Ecto neural progenitor cell (in vitro differentiated cells): ENCODE data around the gene GPC3.
A peak's percentile ranks its signal among the peaks of the same experiment; 100 is the strongest.
"Not testable (repeated sequence)": the region's sequence is repeated elsewhere in the genome, so short reads cannot be mapped to it uniquely, and the experiment has no call there.

Experiments
- DNase-seq: peaks from one replicate; pipeline ENCODE4 v3.0.0-alpha.2; 2018; ENCODE audit warnings: low spot score

The GPC3 gene

DNA sequence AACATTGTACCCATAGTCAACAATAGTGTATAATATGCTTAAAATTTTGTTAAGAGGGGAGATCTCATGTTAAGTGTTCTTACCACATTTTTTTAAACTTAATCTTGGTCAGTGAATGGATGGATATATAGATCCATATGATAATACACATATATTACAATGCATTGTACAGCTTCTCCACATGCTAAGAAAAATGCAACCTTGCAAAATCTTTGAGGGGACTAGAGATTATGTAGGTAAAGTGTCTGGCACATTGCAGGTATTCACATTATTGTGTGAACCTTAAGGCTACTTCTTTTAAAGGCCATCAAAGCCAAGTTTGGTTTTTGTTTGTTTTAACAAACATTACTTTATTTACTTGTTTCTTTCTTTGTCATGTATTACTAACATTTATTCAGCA lies 10.4 kb upstream of the GPC3 start:
- no peak for DNase-seq

GRCh38 chrX:133994576-133994975 lies 9.2 kb upstream of the GPC3 start:
- DNase-seq, result no peak

- DNase-seq, result no peak
These were observed 7.5 kb upstream of the GPC3 start for GRCh38 chrX:133992882-133993281.

DNA sequence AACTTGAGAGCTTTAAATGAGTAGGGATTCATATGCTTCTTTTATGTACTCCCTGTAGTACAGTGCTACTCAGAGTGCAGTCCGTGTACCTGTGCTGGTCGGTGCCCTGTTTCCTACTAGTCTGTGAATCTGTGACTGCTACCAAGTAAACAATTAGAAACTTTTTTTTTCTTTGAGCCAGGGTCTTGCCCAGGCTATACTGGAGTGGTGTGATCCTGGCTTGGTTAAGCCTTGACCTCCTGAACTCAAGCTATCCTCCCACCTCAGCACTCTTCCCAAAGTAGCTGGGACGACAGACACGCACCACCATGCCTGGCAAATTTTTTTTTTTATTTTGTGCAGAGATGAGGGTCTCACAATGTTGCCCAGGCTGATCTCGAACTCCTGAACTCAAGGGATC lies 6.4 kb upstream of the GPC3 start:
- no peak for DNase-seq

DNA sequence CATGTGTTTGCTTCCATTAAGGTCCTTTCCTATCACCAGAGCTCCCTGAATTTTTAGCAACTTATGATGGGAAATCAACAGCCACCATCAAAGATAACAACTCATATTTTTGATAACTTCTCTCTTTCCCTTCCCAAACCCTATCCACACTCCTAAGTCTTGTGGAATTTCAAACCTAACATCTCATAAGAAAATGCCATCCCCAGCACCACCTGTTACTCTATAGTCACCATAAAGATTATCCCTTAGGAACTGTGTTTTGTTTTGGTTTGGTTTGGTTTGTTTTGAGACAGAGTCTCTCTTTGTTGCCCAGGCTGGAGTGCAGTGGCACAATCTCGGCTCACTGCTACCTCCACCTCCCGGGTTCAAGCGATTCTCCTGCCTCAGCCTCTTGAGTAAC lies 5.7 kb upstream of the GPC3 start:
- not testable (repeated sequence) for DNase-seq

GRCh38 chrX:133989993-133990392 lies 4.6 kb upstream of the GPC3 start:
- DNase-seq, result no peak

DNA sequence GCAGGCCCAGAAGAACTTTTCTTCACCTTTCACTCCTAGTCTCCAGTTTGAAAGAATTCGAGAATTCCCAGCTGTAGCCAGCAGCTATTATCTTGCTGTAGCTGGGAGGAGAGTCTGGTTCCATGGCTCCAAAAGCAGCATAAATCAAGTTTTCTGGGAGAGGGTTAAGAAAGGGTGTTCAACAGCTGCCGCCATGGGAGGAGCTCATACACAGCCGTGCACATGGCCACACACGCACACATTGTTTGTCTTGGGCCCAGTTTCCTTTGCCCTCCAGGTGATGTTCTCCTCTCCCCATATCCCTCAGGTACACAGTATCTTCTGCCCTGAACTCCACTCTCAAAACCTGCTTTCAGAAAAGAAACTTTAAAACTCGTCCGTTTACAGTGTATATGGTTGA lies 4.1 kb upstream of the GPC3 start:
- DNase-seq, result no peak

DNA sequence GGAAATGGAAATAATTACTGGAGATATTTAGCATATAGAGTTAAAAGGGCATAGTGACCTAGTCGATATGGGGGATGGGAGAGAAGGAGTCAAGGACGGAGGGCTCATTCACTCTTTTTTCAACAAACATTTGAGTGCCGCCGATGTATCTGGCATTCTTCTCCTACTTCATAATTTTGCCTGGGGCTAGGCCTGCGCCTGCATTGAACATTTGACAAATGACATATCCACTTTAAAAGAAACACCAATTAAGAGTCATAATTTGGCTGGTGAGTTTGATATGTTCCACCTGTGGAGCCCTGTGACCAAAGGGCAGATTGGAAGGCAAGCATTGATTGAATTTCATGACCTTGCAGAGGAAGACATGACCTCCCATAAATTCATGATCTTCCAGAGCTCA lies 2.6 kb upstream of the GPC3 start:
- DNase-seq, result no peak

DNA sequence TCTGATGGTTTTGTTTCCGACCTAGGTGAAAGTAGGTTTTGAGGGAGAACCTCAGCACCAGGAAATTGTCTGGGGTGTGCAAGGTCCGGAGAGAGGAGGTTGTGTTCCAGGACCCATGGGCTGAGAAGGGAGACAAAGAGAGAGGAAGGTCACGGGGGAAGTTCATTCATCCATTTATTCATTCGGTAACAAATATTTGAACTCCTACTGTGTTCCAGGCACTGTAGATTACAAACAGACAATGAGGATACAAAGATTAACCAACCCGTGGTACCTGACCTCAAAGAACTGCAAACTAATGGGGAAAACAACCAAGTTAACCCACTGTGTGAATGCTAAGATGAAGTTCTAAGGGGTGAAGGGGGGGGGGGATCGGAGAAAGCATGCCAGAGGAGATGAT lies 1.8 kb upstream of the GPC3 start:
- no peak for DNase-seq

GRCh38 chrX:133985967-133986683 lies 731 bp upstream of the GPC3 start:
- no peak for DNase-seq

DNA sequence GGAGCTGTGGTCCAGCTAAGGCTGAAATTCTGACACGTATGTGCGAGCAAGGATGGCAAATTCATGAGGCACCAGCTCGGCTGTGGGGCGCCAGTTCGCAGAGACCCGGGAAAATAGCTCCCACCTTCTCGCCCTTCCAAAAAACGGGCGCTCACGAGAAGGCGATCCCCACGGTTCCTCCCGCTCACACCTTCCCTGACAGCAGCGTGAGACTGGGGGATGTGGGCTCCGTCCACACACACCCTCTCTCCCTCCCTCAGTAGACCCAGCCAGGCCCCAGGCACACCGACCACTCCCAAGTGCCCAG lies 584 bp downstream of the GPC3 start:
- no peak for DNase-seq

DNA sequence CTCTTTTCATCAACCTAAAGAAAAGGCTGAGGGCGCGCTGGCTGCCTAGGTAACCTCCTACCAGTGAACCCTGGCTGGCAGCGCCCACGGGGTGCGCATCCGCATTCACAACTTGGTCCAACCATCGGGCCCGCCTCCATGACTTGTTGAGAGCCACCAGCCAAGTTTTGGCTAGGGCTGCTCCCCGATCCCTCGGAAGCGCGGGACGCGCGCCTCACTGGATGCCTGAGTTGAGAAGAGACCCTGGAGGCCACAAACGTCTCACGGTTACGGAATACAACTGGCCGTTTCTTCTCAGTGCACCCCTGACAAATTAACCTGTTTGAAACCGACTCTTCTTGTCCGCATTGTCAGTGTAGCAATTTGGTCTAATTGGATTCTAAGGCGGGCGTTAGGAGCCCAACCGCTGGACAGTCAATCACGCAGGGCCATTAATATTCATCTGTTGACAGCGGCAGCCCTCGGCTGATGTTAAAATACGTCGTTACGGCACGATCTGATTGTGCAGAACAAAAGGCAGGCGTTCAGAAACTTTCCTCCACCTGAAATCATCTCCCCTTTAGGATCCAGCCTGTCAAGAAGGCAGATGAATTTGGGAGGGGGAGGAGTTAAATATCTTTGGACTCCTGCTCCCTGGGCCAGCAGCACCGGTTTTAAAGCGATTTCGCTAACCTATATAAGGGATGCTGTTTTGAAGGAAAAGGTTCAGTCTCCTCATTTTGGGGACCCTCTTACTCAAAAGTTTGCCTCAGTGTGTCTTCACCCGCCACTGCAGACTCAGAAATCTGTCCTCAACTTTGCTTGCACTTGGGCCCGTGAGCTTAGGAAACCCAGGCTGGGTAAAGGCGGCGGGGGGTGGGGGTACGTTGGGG lies 1.2 kb downstream of the GPC3 start:
- DNase-seq, result peak; percentile 58

- no peak for DNase-seq
These were observed 2.0 kb downstream of the GPC3 start for GRCh38 chrX:133983256-133983973.

- DNase-seq, result no peak
These were observed 3.5 kb downstream of the GPC3 start for GRCh38 chrX:133981924-133982323.

DNA sequence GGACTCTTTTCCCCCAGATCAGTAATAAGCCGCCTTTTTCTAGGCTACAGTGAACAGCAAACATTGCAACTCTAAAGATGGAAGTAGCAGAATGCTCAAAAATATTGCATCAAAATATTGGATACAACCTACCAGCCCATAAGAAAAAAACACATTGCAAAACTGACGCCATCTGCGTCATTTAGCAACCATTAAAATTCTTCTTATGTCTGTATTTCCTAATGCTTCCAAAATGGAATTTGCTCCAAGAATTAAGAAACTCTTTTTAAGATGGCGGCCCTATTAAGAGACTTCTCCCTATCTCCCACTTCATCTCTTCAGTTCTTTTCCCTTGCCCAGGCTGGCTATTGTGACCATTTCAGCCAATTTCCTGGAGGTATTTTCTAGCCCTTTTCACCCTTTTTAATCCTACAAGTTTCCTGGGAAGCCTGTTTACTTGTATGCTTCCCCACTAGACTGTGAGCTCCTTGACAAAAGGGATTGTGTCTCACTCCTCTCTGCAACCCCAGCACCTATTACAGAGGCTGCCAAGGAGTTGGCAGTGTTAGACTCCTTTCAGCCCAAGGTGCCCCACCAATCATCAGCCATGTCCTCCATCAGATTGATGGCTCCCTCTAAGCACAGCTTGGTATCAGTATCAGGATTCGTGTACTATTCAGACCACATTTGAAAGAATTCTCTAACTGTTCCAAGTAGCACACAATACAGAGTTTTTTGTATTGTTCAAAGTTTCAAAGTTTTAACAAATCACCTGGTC lies 4.4 kb downstream of the GPC3 start:
- DNase-seq, result no peak

DNA sequence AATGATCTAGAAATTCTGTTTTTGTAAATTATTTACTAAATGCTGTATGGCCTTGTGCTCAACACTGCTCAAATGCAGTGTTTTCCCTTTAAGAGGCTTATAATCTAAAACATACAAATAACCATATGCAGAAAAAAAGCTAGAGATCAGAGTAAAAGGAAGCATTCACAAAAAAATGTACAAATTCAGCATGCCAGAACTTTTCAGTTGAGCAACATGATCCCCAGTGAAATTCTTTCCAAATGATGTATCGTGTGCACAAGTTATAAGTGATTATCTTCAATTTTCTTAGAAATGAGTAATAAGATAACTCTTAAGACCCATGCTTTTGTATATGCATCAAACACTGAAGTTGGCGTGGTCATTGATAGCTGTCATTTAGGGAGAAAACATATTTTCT lies 5.0 kb downstream of the GPC3 start:
- no peak for DNase-seq

DNA sequence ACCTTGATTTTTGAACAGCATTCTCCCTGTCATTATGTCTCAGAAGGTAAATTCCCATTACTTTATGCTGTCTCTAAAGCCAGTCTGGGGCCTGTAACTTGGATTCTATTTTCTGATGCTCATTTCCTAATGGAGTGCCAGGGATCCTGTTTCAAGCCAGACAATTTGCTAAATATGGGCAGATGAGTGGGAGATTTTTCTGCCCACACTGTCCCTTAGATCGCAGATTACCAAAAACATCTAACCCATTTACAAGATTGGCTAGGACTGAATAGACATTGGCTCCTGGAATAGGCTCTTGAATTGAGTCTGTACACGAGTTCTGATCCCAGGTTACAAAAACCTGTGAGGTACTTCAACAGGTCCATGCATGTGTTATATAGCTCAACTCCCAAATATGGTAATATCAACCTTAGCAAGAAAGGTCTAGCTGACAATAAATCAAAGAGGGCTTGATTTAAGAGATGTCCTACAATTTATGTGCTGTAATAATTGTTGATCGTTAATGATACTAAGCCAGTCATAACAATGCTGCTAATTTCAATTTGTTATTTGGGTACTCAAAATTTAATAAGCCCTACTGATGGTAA lies 5.7 kb downstream of the GPC3 start:
- DNase-seq, result no peak

- no peak for DNase-seq
These were observed 11.7 kb downstream of the GPC3 start for GRCh38 chrX:133973704-133974103.

DNA sequence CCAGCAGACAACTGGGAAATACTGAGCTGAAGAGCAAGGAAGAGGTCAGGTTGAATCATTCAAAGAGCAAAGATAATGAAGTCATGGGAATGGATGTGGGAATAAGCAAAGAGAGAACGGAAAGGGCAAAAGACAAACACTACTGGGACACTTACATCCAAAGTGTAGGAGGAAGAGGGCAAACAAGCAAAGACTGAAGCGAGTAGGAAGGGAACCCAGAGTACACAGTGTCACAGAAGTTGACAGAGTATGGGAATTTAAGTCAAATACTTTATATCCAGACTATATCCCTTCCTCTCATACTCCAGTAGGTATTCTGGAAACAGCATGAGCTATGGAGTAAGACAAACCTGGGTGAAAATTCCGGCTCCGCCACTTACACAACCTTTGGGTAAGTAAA lies 12.5 kb downstream of the GPC3 start:
- no peak for DNase-seq

DNA sequence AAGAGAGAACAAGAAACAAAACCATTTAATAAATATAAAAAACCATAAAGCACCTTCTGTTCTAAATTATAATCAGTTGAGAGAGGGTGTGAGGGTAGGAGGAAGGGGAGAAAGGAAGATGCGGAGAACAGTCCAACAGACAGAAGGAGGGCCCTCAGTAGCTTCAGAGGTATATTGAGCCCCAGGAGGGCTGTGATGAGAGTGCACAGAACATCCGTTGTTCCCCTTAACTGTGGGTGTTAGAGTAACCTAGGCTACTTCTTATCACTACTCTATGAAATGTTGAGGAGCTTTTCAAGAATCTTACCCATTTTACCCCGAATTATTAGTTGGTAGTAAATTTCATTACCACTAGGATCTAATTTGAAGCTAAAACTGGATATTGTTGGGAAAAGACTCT lies 13.8 kb downstream of the GPC3 start:
- no peak for DNase-seq

- DNase-seq, result peak; percentile 53
These were observed 15.3 kb downstream of the GPC3 start for GRCh38 chrX:133970076-133970475.

GRCh38 chrX:133969191-133969590 lies 16.2 kb downstream of the GPC3 start:
- DNase-seq, result no peak
